Measurements from ENCODE around the gene PIGL.
A peak's percentile ranks its signal among the peaks of the same experiment; 100 is the strongest.

PIGL gene

DNA sequence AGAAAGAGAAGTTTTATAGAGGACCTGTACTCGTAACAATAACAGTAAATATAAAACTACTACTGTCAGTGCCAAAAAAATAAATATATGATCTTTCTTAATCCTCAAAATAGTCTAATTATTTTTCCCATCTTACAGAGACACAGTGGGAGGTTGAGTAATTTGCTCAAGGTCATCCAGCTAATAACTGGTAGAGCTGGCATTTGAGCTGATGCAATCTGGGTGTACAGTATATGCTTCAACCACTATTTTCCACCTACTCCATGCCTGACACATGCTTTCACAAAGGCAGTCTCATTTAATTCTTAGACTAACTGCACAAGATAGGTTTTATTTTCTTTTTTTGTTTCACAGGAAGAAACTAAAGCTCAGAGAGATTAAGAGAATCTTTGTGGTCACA, 33.6 kb downstream of the PIGL start:
- no peaks in the 10 kb centered on the region for H3K4me1 Mint-ChIP-seq
- no peaks in the 10 kb centered on the region for H3K27me3 Mint-ChIP-seq
- ATAC-seq = no peak
- no peaks in the 10 kb centered on the region for H3K9me3 Mint-ChIP-seq
- H3K4me3 Mint-ChIP-seq = no peak overlapping the region
- H3K36me3 Mint-ChIP-seq = peaks cover 26% of the 10 kb centered on the region
- no peak overlapping the region for H3K27ac Mint-ChIP-seq

DNA sequence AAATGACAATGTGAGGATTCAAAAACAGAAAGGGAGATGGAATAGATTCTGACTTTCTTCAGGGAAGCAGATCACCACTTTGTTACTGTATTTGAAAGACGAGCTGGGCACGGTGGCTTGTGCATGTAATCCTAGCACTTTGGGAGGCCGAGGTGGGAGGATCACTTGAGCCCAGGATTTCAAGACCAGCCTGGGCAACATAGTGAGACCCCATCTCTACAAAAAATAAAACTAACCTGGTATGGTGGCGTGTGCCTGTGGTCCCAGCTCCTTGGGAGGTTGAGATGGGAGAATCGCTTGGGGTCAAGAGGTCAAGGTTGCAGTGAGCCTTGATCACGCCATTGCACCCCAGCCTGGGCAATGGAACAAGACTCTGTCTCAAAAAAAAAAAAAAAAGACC, 34.0 kb downstream of the PIGL start:
- H3K4me3 Mint-ChIP-seq = no peak overlapping the region
- no peaks in the 10 kb centered on the region for H3K9me3 Mint-ChIP-seq
- H3K36me3 Mint-ChIP-seq = peaks cover 26% of the 10 kb centered on the region
- ATAC-seq = no peak
- no peak overlapping the region for H3K27ac Mint-ChIP-seq
- H3K4me1 Mint-ChIP-seq = no peaks in the 10 kb centered on the region
- H3K27me3 Mint-ChIP-seq = no peaks in the 10 kb centered on the region

DNA sequence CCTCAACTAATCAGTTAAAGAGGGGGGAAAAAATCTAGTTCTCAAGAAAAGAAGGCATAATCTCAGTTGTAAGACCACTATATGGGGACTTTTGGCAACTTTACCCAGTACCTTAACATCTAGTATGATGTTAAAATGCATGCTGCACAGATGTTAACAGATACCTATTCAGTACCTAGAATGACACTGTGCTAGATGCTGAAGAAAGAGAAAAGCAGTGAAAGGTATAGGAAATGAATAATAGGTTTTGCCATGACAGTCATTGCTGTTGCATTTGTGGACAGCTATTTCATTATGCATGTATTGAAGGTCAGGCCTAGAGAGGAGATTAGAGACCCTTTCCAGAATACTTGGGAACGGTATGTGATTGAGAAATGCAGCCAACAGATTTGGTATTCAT, 34.5 kb downstream of the PIGL start:
- H3K4me1 Mint-ChIP-seq = no peaks in the 10 kb centered on the region
- H3K36me3 Mint-ChIP-seq = peaks cover 26% of the 10 kb centered on the region
- H3K4me3 Mint-ChIP-seq = no peak overlapping the region
- no peaks in the 10 kb centered on the region for H3K9me3 Mint-ChIP-seq
- no peak for ATAC-seq
- H3K27ac Mint-ChIP-seq = no peak overlapping the region
- no peaks in the 10 kb centered on the region for H3K27me3 Mint-ChIP-seq

DNA sequence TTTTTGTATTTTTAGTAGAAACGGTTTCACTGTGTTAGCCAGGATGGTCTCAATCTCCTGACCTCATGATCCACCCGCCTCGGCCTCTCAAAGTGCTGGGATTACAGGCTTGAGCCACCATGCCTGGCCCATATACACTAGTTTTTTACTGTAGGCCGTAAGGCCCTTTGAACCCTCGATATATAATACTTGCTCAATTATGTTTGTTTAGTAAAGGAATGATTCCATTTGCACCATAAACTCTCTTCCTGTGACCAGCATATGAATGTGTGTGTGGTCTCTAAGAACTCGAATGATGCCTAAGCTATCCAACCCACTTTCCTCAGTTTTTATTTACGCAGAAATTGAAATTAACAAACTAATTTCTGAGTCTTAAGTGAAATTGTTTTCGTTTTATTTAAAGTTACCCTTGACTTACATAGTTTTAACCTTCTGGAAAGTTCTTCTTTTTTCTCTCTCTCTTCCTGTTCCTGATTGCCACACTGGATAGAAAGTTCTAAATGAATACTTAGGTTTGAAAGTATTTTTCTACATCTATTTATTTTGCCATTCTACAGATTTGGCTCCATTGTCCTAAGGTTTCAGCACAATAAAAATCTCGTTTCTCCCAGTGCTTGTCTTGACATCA, 37.9 kb downstream of the PIGL start:
- peaks cover 13% of the 10 kb centered on the region for H3K36me3 Mint-ChIP-seq
- no peak for ATAC-seq
- H3K4me1 Mint-ChIP-seq = no peaks in the 10 kb centered on the region
- H3K4me3 Mint-ChIP-seq = no peak overlapping the region
- peak overlapping the region; percentile 27 for H3K27ac Mint-ChIP-seq
- H3K27me3 Mint-ChIP-seq = no peaks in the 10 kb centered on the region
- H3K9me3 Mint-ChIP-seq = no peaks in the 10 kb centered on the region

DNA sequence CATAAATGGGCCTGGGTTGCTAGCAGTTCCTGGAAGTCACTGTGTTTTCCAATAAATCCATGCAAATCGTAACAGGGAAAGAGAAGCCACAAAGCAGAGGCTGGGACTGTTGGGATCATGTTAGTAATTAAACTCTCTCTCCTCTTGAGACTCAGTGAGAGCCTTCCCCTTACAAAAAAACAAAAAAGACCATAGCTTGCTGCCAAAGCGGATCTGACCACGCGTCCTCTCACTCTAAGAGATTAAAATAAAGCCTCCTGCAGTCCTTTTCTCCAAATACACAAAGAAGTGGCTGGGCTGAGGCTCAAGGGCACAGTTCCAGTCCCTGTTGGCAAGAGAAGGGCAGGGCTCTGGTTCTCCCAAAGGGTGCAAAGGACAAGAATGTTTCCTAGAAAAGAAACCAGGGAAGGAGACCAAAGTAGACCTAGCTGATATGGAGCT, 38.5 kb downstream of the PIGL start:
- Mint-ChIP-seq H3K4me3 (no peak overlapping the region), H3K27ac (peak overlapping the region; percentile 27), H3K27me3 (no peaks in the 10 kb centered on the region), H3K36me3 (peaks cover 13% of the 10 kb centered on the region), H3K4me1 (no peaks in the 10 kb centered on the region), H3K9me3 (no peaks in the 10 kb centered on the region)
- no peak for ATAC-seq

DNA sequence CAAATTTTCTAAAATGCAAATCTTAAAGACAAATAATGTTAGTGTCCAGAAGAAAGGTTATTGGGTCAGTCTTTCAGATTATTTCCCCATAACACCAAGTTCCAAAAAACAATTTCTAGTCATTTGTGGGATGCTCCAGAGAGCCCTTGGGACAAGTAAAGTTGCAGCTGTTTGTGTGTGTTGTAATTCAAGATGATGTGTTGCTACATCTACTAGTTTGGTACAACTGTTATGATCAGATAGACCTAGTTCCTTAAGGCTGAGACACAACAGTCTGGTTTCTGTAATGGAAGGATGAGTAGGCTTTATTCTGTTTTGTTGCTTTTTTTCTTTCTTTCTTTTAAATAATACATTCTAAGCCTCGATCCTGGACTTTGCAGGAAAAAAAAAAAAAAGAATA, 41.9 kb downstream of the PIGL start:
- Mint-ChIP-seq H3K27me3 (no peaks in the 10 kb centered on the region), H3K4me1 (no peaks in the 10 kb centered on the region), H3K36me3 (peaks cover 3% of the 10 kb centered on the region), H3K27ac (no peak overlapping the region), H3K4me3 (no peak overlapping the region), H3K9me3 (no peaks in the 10 kb centered on the region)
- no peak for ATAC-seq

DNA sequence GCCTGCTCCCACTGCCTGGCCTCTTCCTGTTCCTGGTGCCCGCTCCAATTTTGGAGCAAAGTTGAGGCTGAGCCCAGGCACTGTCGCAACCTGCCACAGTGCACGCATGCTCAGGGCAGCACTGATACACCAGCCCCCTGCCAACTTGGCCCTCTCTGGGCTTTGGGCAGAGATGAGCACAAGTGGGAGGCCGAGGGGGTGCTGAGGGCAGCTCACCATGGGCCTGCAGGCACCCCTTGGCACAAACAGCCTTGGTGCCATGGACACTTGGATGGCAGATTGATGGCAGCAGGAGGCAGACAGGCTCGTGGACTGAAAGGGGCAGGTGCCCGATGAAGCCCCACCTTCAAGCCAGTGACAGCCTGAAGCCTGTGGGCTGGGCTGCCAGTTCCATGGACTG, 42.9 kb downstream of the PIGL start:
- no peaks in the 10 kb centered on the region for H3K9me3 Mint-ChIP-seq
- ATAC-seq = no peak
- H3K4me1 Mint-ChIP-seq = no peaks in the 10 kb centered on the region
- no peak overlapping the region for H3K27ac Mint-ChIP-seq
- H3K36me3 Mint-ChIP-seq = no peaks in the 10 kb centered on the region
- H3K4me3 Mint-ChIP-seq = no peak overlapping the region
- no peaks in the 10 kb centered on the region for H3K27me3 Mint-ChIP-seq

DNA sequence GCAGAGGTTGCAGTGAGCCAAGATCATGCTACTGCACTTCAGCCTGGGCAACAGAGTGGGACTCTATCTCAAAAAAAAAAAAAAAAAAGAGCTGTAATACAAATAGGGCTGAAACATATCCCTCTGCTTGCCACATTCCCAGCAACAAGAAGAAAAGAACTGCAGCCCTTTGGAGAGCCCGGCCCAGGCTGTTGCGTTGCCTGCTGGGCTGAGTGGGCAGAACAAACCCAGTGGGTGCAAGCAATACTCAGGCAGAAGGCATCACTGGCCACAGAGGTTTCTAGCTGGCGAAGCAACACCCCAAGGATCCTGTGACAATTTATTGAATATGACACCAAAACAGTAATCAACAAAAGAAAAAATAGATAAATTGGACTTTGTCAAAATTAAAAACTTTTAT, 44.0 kb downstream of the PIGL start:
- Mint-ChIP-seq H3K27me3 (no peaks in the 10 kb centered on the region), H3K27ac (no peak overlapping the region), H3K4me3 (no peak overlapping the region), H3K36me3 (no peaks in the 10 kb centered on the region), H3K9me3 (no peaks in the 10 kb centered on the region), H3K4me1 (no peaks in the 10 kb centered on the region)
- ATAC-seq = no peak

DNA sequence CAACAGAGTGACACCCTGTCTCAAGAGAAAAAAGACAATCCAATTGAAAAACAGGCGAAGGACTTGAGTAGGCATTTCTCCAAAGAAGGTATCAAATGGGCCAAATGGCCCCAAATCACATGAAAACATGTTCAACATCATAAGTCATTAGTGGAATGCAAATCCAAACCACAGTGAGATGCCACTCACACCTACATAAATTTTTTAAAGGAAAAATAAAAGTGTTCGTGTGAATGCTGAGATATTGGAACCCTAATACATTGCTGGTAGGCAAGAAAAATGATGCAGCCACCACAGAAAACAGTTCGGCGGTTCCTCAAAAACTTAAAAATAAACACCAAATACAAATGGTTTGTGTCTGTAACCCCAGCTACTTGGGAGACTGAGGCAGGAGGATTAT, 45.2 kb downstream of the PIGL start:
- Mint-ChIP-seq H3K9me3 (no peaks in the 10 kb centered on the region), H3K27ac (no peak overlapping the region), H3K36me3 (no peaks in the 10 kb centered on the region), H3K4me3 (no peak overlapping the region), H3K27me3 (no peaks in the 10 kb centered on the region), H3K4me1 (peaks cover 5% of the 10 kb centered on the region)
- no peak for ATAC-seq

DNA sequence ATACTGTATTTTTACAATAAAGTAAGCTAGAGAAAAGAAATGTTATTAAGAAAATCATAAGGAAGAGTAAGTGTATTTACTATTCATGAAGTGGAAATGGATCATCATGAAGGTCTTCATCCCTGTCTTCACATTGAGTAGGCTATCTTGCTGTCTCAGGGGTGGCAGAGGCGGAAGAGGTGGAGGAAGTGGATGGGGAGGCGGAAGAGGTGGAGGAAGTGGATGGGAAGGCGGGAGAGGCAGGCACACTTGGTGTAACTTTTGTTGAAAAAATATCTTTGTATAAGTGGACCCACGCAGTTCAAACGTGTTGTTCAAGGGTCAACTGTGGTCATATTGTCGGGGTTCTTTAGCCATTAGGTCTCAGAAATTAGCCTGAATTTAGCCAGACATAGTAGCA, 50.2 kb downstream of the PIGL start:
- ATAC-seq = no peak
- Mint-ChIP-seq H3K27me3 (no peaks in the 10 kb centered on the region), H3K27ac (peak overlapping the region; percentile 92), H3K36me3 (peaks cover 2% of the 10 kb centered on the region), H3K9me3 (no peaks in the 10 kb centered on the region), H3K4me1 (peaks cover 23% of the 10 kb centered on the region), H3K4me3 (no peak overlapping the region)

DNA sequence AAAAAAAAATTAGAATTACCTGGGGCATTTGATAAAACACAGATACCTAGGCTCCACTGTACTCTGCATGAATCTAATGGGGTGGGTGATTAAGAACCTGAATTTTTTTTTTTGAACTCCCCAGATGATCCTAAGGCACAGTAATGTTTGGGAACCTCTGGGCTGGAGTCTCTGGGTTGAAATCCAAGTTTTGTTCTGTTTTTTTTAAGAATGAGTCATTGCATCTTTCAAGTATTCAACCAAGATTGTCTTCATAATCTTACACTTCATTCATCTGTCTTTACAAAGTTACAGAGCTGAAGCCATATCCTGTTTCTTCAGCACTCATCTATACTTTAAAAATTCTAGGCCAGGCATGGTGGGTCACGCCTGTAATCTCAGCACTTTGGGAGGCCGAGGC, 52.6 kb downstream of the PIGL start:
- no peaks in the 10 kb centered on the region for H3K27me3 Mint-ChIP-seq
- H3K4me1 Mint-ChIP-seq = peaks cover 42% of the 10 kb centered on the region
- no peak overlapping the region for H3K4me3 Mint-ChIP-seq
- H3K27ac Mint-ChIP-seq = no peak overlapping the region
- no peak for ATAC-seq
- no peaks in the 10 kb centered on the region for H3K9me3 Mint-ChIP-seq
- H3K36me3 Mint-ChIP-seq = peaks cover 7% of the 10 kb centered on the region

DNA sequence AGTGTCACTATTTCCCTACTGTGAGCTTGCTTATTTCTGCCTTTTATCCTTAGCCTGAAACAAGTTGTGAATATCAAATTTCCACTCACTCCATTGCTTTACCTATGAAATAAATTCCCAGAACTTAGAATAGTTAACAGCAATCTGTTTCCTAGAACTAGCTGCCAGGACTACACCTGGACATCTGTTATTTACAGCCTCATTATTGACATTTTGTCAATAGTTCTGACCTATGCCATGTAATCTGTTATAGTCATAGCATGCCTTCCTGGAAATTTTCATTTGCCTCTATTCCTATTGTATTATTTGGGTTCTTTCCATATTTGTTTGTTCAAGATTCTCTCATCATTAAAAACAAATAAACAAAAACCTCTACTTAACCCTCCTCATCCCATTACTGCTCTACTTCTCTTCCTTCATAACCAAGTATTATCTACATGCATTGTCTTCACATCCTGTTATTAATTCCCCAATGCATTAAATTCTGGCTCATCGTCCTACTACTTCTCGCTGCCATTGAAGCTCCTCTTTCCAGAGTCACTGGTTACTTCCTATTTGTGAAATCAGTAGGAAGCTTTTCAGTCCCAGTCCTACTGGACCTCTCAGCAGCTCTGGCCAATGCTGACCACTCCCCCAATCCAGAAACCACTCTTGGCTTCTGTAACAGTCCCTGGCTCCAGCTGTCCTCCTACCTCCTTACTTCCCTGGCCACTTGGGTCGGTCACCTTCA, 55.3 kb downstream of the PIGL start:
- ATAC-seq = no peak
- Mint-ChIP-seq H3K4me1 (peaks cover 36% of the 10 kb centered on the region), H3K27me3 (no peaks in the 10 kb centered on the region), H3K27ac (peak overlapping the region; percentile 67), H3K36me3 (peaks cover 16% of the 10 kb centered on the region), H3K4me3 (no peak overlapping the region), H3K9me3 (no peaks in the 10 kb centered on the region)

DNA sequence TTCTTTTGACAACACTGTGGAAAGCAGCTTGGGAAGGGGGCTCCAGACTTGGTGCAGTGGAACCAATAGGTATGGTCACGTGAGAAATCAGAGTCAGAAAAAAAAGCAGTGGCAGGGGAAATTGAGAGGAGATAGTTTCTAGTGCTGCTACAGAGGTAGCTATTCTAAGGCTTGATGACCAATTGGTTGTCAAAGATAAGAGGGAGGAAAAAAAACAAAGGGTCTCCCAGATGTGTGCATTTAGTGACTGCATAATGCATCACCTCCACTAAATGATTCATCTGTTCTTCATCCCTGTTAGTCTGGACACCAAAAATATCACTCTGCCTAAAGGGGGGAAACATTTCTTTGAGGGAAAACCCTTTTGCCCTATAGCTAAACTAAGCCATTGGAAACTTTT, 56.5 kb downstream of the PIGL start:
- Mint-ChIP-seq H3K9me3 (no peaks in the 10 kb centered on the region), H3K27ac (peak overlapping the region; percentile 67), H3K4me3 (no peak overlapping the region), H3K36me3 (peaks cover 19% of the 10 kb centered on the region), H3K4me1 (peaks cover 24% of the 10 kb centered on the region), H3K27me3 (no peaks in the 10 kb centered on the region)
- ATAC-seq = peak; percentile 47

DNA sequence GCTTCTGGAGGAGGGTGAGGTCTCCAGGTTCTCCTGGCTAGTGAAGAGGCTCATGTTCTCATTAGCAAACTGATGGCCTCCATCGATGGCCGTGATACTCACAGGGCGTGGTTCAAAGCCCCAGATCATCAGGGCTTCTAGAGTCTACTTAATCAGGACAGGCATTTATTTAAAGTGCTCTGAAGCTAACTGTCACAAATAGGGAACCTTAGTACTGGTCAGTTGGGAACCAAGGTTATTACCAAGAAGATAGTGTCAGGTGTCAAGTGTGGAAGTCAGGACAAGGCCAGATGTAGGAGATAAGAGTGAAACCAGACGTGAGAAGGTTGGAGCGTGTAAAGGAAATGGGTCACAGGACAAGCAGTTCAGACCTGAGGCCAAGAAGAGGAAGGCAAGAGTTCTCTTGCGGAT, 56.9 kb downstream of the PIGL start:
- H3K4me3 Mint-ChIP-seq = no peak overlapping the region
- H3K36me3 Mint-ChIP-seq = peaks cover 24% of the 10 kb centered on the region
- H3K9me3 Mint-ChIP-seq = no peaks in the 10 kb centered on the region
- peak overlapping the region; percentile 67 for H3K27ac Mint-ChIP-seq
- peak; percentile 75 for ATAC-seq
- peaks cover 23% of the 10 kb centered on the region for H3K4me1 Mint-ChIP-seq
- H3K27me3 Mint-ChIP-seq = no peaks in the 10 kb centered on the region

DNA sequence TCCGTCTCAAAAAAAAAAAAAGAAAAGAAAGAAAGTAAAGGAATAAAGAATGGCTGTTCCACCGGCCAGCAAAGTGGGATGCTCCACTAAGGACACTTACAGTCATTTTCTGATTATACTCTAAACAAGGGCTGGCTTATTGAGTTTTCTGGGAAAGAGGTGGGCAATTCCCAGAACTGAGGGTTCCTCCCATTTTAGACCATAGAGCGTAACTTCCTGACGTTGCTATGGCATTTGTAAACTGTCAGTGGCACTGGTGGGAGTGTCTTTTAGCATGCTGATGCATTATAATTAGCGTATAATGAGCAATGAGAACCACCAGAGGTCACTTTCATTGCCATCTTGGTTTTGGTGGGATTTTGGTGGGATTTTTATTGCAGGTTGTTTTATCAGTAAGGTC, 58.0 kb downstream of the PIGL start:
- peaks cover 23% of the 10 kb centered on the region for H3K4me1 Mint-ChIP-seq
- H3K9me3 Mint-ChIP-seq = no peaks in the 10 kb centered on the region
- H3K36me3 Mint-ChIP-seq = peaks cover 30% of the 10 kb centered on the region
- no peak overlapping the region for H3K4me3 Mint-ChIP-seq
- no peak for ATAC-seq
- H3K27me3 Mint-ChIP-seq = no peaks in the 10 kb centered on the region
- peak overlapping the region; percentile 67 for H3K27ac Mint-ChIP-seq

DNA sequence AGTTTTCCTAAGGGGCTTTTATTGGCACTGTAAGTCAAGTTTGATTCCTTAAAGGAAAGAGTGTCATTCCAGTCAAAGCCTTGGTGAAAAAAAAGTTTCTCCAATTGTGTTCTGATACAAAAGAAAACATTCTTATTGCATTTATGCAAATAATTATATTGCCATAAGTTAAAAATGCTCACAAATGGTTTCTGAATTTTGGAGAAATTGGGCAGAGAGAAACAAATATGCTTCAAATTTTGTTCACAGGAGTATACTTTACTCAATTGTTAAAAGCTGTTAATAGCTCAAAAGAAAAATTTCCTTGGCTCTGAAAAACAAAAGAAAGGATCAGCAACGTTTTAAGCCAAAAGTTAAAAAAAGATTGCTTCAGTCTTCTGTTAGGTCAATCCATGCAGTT, 60.2 kb downstream of the PIGL start:
- Mint-ChIP-seq H3K4me3 (no peak overlapping the region), H3K36me3 (peaks cover 34% of the 10 kb centered on the region), H3K9me3 (no peaks in the 10 kb centered on the region), H3K27ac (no peak overlapping the region), H3K4me1 (peaks cover 19% of the 10 kb centered on the region), H3K27me3 (no peaks in the 10 kb centered on the region)
- ATAC-seq = no peak

Measured in stimulated activated memory B cell treated with anti-CD40 and anti-IgM and Interleukin-4, amounts not matched to agents 10 μg/mL and 1 μg/mL and 100 μg/mL, for 72 hours (primary cell).